WTC11 (cell line): ENCODE data around the gene ADA. TPM values are rescaled to one million over a fixed set of nuclear protein-coding genes. Genes with fewer than 3 reads are reported as not detected.

Experiments used
- ATAC-seq: fragments of 200-7000 bp; cut with Tn5 transposase; 2 replicates; pipeline ENCODE4 v1.10.0; 2021; ENCODE audit warnings: mild to moderate bottlenecking, moderate library complexity
- CTCF ChIA-PET: fragments of 300-600 bp; sonication (Branson Sonifier 250); formaldehyde crosslinking; loops from one replicate; lab custom pipeline; 2021; ENCODE audit warnings: antibody characterized with exemption; lab: Charles Lee
- POLR2A ChIA-PET: fragments of 350-600 bp; sonication (Branson Sonifier 250); formaldehyde crosslinking; loops from one replicate; lab custom pipeline; 2021; ENCODE audit warnings: antibody characterized with exemption; lab: Charles Lee
- DNase-seq: peaks from one replicate; pipeline ENCODE4 v3.0.0; 2021; ENCODE audit warnings: low spot score
- H3K27ac Mint-ChIP-seq: 2 replicates; pipeline ENCODE4 v1.8.0; 2021; ENCODE audit warnings: mixed read lengths
- H3K27me3 Mint-ChIP-seq: 2 replicates; pipeline ENCODE4 v1.8.0; 2021; ENCODE audit warnings: low read depth, mild to moderate bottlenecking, moderate library complexity, mixed read lengths
- H3K36me3 Mint-ChIP-seq: 2 replicates; pipeline ENCODE4 v1.8.0; 2021; ENCODE audit warnings: mixed read lengths
- H3K4me1 Mint-ChIP-seq: 2 replicates; pipeline ENCODE4 v1.8.0; 2022; ENCODE audit warnings: mixed read lengths
- H3K4me3 Mint-ChIP-seq: 2 replicates; pipeline ENCODE4 v1.8.0; 2021; ENCODE audit warnings: mild to moderate bottlenecking, moderate library complexity, mixed read lengths
- H3K9me3 Mint-ChIP-seq: 2 replicates; pipeline ENCODE4 v1.8.0; 2021; ENCODE audit warnings: mixed read lengths
- E2F1 ChIP-seq: sonication (generic); formaldehyde crosslinking; IDR thresholded peaks from 2 replicates; pipeline ENCODE4 v1.8.0; 2022; ENCODE audit warnings: mild to moderate bottlenecking, missing genetic modification reagents
- FOXJ3 ChIP-seq: sonication (generic); formaldehyde crosslinking; IDR thresholded peaks from 2 replicates; pipeline ENCODE4 v1.9.0; 2021; ENCODE audit warnings: missing genetic modification reagents, mild to moderate bottlenecking, borderline replicate concordance
- FOXP1 ChIP-seq: sonication (generic); formaldehyde crosslinking; IDR thresholded peaks from 2 replicates; pipeline ENCODE4 v1.8.0; 2022; ENCODE audit warnings: missing genetic modification reagents, mild to moderate bottlenecking, moderate library complexity, borderline replicate concordance
- FOXP4 ChIP-seq: sonication (generic); formaldehyde crosslinking; IDR thresholded peaks from 2 replicates; pipeline ENCODE4 v1.8.0; 2022; ENCODE audit warnings: mild to moderate bottlenecking, missing genetic modification reagents
- HMGXB4 ChIP-seq: sonication (generic); formaldehyde crosslinking; IDR thresholded peaks from 2 replicates; pipeline ENCODE4 v1.8.1; 2023; ENCODE audit warnings: mild to moderate bottlenecking, moderate library complexity, missing genetic modification reagents
- IRF1 ChIP-seq: sonication (generic); formaldehyde crosslinking; IDR thresholded peaks from 2 replicates; pipeline ENCODE4 v1.8.0; 2023; ENCODE audit warnings: missing genetic modification reagents
- MLX ChIP-seq: sonication (generic); formaldehyde crosslinking; IDR thresholded peaks from 2 replicates; pipeline ENCODE4 v1.8.1; 2023; ENCODE audit warnings: mild to moderate bottlenecking, missing genetic modification reagents, moderate library complexity
- NR2C2 ChIP-seq: sonication (generic); formaldehyde crosslinking; IDR thresholded peaks from 2 replicates; pipeline ENCODE4 v1.8.0; 2022; ENCODE audit warnings: mild to moderate bottlenecking, missing genetic modification reagents
- OVOL2 ChIP-seq: fragments of 250-450 bp; sonication (Bioruptor Pico); IDR thresholded peaks from 2 replicates; pipeline ENCODE4 v1.9.0; 2021; ENCODE audit warnings: mild to moderate bottlenecking, borderline replicate concordance
- PREB ChIP-seq: sonication (generic); formaldehyde crosslinking; IDR thresholded peaks from 2 replicates; pipeline ENCODE4 v1.8.1; 2022; ENCODE audit warnings: mild to moderate bottlenecking, missing genetic modification reagents, moderate library complexity, borderline replicate concordance
- PRRX2 ChIP-seq: fragments of 250-450 bp; sonication (Bioruptor Pico); IDR thresholded peaks from 2 replicates; pipeline ENCODE4 v1.8.0; 2021; ENCODE audit warnings: mild to moderate bottlenecking
- RORB ChIP-seq: fragments of 250-450 bp; sonication (Bioruptor Pico); IDR thresholded peaks from 2 replicates; pipeline ENCODE4 v1.9.0; 2021; ENCODE audit warnings: mild to moderate bottlenecking
- SMAD4 ChIP-seq: sonication (generic); formaldehyde crosslinking; IDR thresholded peaks from 2 replicates; pipeline ENCODE4 v1.8.0; 2022; ENCODE audit warnings: mild to moderate bottlenecking, missing genetic modification reagents
- TCF7 ChIP-seq: sonication (generic); formaldehyde crosslinking; IDR thresholded peaks from 2 replicates; pipeline ENCODE4 v1.8.0; 2022; ENCODE audit warnings: mild to moderate bottlenecking, low read depth, missing genetic modification reagents, moderate library complexity
- USF1 ChIP-seq: sonication (generic); formaldehyde crosslinking; IDR thresholded peaks from 2 replicates; pipeline ENCODE4 v1.8.0; 2022; ENCODE audit warnings: mild to moderate bottlenecking, missing genetic modification reagents
- ZMAT4 ChIP-seq: fragments of 250-450 bp; sonication (Bioruptor Pico); IDR thresholded peaks from 2 replicates; pipeline ENCODE4 v1.9.0; 2021; ENCODE audit warnings: mild to moderate bottlenecking
- ZNF232 ChIP-seq: sonication (generic); formaldehyde crosslinking; IDR thresholded peaks from 2 replicates; pipeline ENCODE4 v1.8.0; 2022; ENCODE audit warnings: mild to moderate bottlenecking, missing genetic modification reagents
- total RNA-seq: library from RNA; stranded (reverse); gene quantifications from 3 replicates; pipeline ENCODE4 v1.2.3, GENCODE V29; 2021

The ADA gene
- total RNA-seq, 1 experiment from 2014 or later, result 19.7 TPM

- Mint-ChIP-seq H3K4me1 (peaks cover 2% of the 10 kb centered on the region; the same call in 1 of the 2 replicates), H3K27me3 (peaks cover 9% of the 10 kb centered on the region)
- TF ChIP-seq USF1 (CRISPR knock-in tag) (no peak), FOXJ3 (CRISPR knock-in tag) (no peak), HMGXB4 (no peak), E2F1 (CRISPR knock-in tag) (no peak), FOXP1 (CRISPR knock-in tag) (no peak), IRF1 (no peak), RORB (CRISPR knock-in tag) (no peak), MLX (CRISPR knock-in tag) (no peak), PRRX2 (CRISPR knock-in tag) (no peak), PREB (CRISPR knock-in tag) (no peak), ZNF232 (CRISPR knock-in tag) (no peak), SMAD4 (CRISPR knock-in tag) (no peak), OVOL2 (CRISPR knock-in tag) (no peak)
Measured at GRCh38 chr20:44664131-44664530, 12.6 kb upstream of the ADA start.

GRCh38 chr20:44662261-44662660 is 10.8 kb upstream of the ADA start:
- Mint-ChIP-seq H3K4me3 (no peak overlapping the region), H3K4me1 (peaks cover 2% of the 10 kb centered on the region; the same call in 1 of the 2 replicates), H3K9me3 (peaks cover 15% of the 10 kb centered on the region; the same call in 1 of the 2 replicates), H3K36me3 (no peaks in the 10 kb centered on the region), H3K27me3 (peaks cover 16% of the 10 kb centered on the region), H3K27ac (no peak overlapping the region)
- ChIA-PET CTCF (interaction anchor here (1.0 kb wide), 1 partner anchor 21 kb away, joined by 3 read pairs; no protein-coding TSS in a partner anchor), POLR2A (interaction anchor here (0.7 kb wide), 1 partner anchor 52 kb away, joined by 3 read pairs; no protein-coding TSS in a partner anchor)
- ATAC-seq (no peak), DNase-seq (no peak)
- no peak for TF ChIP-seq TCF7 (CRISPR knock-in tag)
- TF ChIP-seq IRF1, result no peak
- TF ChIP-seq FOXP4 (CRISPR knock-in tag), result no peak
- TF ChIP-seq ZMAT4 (CRISPR knock-in tag), result no peak
- no peak for TF ChIP-seq ZNF232 (CRISPR knock-in tag)
- no peak for TF ChIP-seq PREB (CRISPR knock-in tag)
- TF ChIP-seq NR2C2 (CRISPR knock-in tag), result no peak
- no peak for TF ChIP-seq RORB (CRISPR knock-in tag)

More at GRCh38 chr20:44664131-44664530, 12.6 kb upstream of the ADA start:
- no peak overlapping the region for H3K27ac Mint-ChIP-seq
- no peak overlapping the region for H3K4me3 Mint-ChIP-seq
- DNase-seq (no peak), ATAC-seq (no peak)
- ChIA-PET CTCF (interaction anchor here (1.5 kb wide), 1 partner anchor 19 kb away, joined by 5 read pairs; no protein-coding TSS in a partner anchor), POLR2A (no interaction called here)
- H3K36me3 Mint-ChIP-seq, result no peaks in the 10 kb centered on the region
- no peaks in the 10 kb centered on the region for H3K9me3 Mint-ChIP-seq
